GM11168 (cell line): ENCODE measurements around the gene DGKD.
"Not testable (repeated sequence)": the region's sequence is repeated elsewhere in the genome, so short reads cannot be mapped to it uniquely, and the experiment has no call there.

Experiments used
- in situ Hi-C: fragments of 300-500 bp; cut with MboI; formaldehyde crosslinking; loops from one replicate; pipeline ENCODE4 v1.12.0; 2022; ENCODE audit warnings: low sequenced_read_pairs; ENCODE audit not compliant: unreplicated experiment

Gene DGKD

DNA sequence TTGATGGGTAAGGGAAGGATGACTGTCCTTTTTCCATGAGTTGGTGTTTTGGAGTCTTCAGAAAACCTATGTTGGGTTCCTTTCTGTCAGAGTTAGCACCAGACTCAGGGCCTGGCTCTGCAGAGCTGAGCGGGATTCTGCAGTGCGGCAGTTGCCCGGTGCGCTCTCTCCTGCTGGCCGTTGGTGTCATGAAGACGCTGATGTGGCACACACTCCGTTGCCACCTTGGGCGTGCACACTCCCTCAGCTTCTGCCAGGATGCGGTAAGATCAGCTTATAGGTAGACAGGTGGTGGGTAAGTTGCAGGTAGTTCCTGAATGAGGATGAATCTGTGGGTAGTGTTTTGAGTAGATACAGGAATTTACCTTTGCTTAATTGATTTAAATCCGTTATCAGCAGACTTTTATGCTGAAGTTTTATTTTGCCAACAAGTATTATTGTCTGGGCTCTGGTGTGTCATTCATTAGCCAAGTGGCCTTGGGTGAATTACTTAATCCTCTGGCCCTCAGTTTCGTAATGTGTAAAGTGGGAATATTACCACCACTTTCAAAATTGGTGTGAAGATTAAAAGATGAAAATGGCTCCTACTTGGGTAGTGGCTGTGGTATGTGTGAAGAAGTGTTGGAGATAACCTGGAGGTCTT is 26.8 kb downstream of the DGKD start:
- in situ Hi-C loops, result no loop called here

GRCh38 chr2:233381638-233381995 is 27.3 kb downstream of the DGKD start:
- in situ Hi-C loops, result no loop called here

DNA sequence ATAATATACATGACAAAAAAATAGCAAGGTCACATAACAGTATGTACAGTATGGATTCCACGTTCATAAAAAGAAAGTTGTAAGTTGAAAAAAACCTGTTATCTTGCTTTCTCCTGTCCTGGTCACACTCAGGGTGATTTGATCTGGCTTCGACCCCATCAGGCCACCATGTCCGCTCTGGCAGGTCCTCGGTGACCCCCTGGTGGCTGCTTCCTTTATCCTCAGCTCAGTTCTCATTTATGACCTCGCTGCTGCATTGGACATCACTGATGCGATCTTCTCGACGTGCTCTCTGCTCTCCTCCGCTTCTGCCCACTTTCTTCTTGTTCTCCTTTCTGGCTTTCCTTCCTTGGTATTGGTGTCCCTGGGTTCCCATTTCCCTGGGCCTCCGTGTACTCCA is 29.7 kb downstream of the DGKD start:
- in situ Hi-C loops, result no loop called here

GRCh38 chr2:233384811-233385488 is 30.7 kb downstream of the DGKD start:
- in situ Hi-C loops, result no loop called here

DNA sequence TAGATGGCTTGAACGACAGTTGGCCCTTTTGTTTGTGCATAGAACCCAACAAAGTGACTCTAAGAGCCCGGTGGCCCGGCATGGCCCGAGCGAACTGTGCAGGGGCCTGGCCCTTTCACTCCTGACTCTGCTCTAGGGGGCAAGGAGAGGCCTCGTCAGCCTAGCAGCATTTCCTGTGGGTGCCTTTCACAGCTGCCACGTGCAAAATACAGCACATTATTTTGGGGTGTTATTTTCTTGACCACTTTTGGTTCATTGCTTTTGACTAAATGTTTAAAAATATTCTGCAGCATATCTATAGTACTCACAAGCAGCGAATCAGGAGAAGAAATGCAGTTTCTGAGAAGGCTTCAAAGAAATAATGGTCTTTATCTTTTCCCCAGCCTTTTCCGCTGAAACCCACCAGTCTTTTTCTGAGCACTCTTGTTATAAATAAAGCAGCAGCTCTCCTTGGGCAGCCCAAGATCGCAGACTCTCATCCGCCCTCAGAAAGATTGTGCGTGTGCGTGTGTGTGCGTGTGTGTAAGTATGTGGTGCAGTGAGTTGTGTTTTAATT is 31.3 kb downstream of the DGKD start:
- in situ Hi-C loops, result no loop called here

DNA sequence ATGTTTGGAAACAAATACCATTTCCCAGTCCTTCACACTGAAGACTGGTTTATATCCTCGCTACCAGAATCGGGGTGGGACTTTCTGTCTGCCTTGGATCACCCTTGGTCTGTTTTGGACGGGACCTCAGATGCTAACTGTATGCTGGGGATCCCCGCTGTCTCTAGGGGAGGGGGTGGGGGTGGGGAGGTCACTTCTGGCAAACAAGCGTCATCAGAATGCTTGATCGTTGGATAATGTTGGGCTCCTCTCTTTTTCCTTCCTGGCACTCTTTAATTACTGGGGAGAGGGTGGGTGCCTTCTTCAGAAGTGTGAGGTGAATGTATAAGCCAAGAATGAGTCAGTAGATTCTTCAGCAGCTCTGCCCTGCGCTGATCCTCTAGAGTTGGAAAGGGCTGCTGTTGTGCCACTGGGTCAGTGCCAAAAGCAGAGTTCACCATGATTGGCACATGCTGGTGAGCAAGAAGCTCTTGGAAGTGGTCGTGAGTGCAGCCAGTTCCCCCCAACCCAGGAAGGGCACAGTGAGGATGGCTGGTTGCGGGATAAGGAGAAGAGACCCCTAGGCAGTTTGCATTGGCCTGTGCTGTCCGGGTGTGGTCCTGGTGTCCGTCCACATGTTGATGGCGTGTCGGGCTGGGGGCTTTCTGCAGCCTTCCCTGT is 32.2 kb downstream of the DGKD start:
- in situ Hi-C loops, result no loop called here

- in situ Hi-C loops, result no loop called here
These were observed 32.9 kb downstream of the DGKD start for GRCh38 chr2:233387225-233387624.

- in situ Hi-C loops, result no loop called here
These were observed 33.6 kb downstream of the DGKD start for GRCh38 chr2:233387667-233388528.

DNA sequence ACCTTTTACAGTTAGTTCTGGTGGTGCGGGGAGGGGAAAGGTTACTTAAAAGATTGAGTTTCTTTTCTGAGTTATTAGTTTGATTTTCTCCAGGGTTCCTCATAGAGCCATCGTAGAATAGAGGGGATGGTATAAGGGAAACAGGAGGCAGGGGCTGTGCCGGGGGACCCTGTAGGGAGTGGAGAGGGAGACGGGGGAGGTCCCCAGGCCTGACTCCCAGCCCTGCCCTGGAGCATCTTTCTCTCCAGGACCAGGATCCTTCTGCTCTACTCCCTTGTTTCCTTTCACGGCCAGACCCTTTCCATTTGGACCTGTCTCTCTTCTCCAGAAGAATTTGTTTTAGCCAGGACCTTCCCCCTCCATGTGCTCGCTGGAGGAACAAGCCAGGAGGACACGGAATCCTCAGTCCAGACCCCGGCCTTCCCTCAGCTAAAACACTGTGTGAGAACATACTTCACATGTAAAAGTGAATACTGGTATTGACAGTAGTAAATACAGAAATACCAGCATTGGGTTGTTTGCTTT is 35.4 kb downstream of the DGKD start:
- in situ Hi-C loops, result no loop called here

- in situ Hi-C loops, result no loop called here
These were observed 41.4 kb downstream of the DGKD start for GRCh38 chr2:233395687-233396086.

GRCh38 chr2:233396726-233397665 is 42.7 kb downstream of the DGKD start:
- in situ Hi-C loops, result not testable (repeated sequence)

GRCh38 chr2:233399306-233400225 is 45.3 kb downstream of the DGKD start:
- in situ Hi-C loops, result no loop called here

DNA sequence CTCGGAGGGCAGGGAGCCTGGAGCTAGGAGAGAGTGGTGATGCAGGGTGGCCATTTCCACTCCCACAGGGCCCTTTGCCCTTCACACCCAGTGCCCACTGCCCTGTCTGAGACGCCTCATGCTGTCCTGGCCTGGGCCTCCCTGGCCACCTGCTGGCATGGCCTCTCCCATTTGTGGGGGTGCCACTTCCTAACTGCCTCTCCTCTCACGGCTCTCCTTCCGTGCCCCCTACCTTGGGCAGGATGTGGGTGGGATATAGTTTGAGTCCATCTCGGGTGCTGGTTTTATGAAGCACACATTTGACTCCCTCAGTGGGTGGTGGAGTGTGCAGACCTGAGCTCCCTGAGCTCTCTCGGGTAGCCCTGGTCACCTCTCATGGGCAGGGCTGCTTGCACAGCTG is 46.0 kb downstream of the DGKD start:
- in situ Hi-C loops, result no loop called here

GRCh38 chr2:233400961-233401360 is 46.7 kb downstream of the DGKD start:
- in situ Hi-C loops, result no loop called here

- in situ Hi-C loops, result no loop called here
These were observed 48.1 kb downstream of the DGKD start for GRCh38 chr2:233402346-233402745.

GRCh38 chr2:233402789-233403188 is 48.5 kb downstream of the DGKD start:
- in situ Hi-C loops, result no loop called here

- in situ Hi-C loops, result no loop called here
These were observed 49.9 kb downstream of the DGKD start for GRCh38 chr2:233404222-233404621.

DNA sequence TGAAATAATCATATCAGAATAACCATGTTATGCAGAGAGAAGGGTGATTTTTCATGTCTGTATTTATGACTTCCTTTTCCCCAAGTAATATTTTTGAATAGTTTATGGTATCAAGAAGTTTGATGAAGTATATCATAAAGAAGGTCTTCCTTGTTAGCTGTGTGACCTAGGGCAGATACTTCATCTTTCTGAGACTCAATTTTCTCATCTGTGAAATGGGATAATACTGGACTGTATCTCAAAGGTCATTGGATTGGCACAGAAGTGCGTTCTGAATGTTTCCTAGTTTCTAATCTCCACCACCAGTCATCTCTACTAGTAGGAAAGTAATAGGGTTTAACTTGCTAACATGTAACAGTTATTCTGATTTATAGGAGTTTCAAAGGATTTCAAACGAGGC is 52.6 kb downstream of the DGKD start:
- in situ Hi-C loops, result no loop called here
